ENCODE results near the gene EFEMP2.

The EFEMP2 gene

GRCh38 chr11:65884716-65885092 lies 12.1 kb upstream of the EFEMP2 start:
- DNase-seq = peak; percentile 81

GRCh38 chr11:65883786-65884715 lies 11.5 kb upstream of the EFEMP2 start:
- DNase-seq = peak; percentile 1

GRCh38 chr11:65883058-65883761 lies 10.6 kb upstream of the EFEMP2 start:
- DNase-seq = peak; percentile 1

- peak; percentile 1 for DNase-seq
Observed at GRCh38 chr11:65882120-65883057, 9.8 kb upstream of the EFEMP2 start.

- DNase-seq = no peak
Observed at GRCh38 chr11:65880844-65881421, 8.3 kb upstream of the EFEMP2 start.

- no peak for DNase-seq
Observed at GRCh38 chr11:65880027-65880426, 7.4 kb upstream of the EFEMP2 start.

- DNase-seq = no peak
Observed at GRCh38 chr11:65879617-65880016, 7.0 kb upstream of the EFEMP2 start, which contains the start of gene CTSW. TSS of gene CTSW (plus strand) at chr11:65879837. CDS start at chr11:65879855, 18 bp downstream.

GRCh38 chr11:65873318-65874156 lies 937 bp upstream of the EFEMP2 start:
- peak; percentile 95 for DNase-seq

- DNase-seq = no peak
Observed at GRCh38 chr11:65871811-65872548, 620 bp downstream of the EFEMP2 start.

GRCh38 chr11:65870706-65871681 lies 1.6 kb downstream of the EFEMP2 start:
- DNase-seq = no peak

GRCh38 chr11:65870307-65870658 lies 2.3 kb downstream of the EFEMP2 start:
- DNase-seq = no peak

- DNase-seq = no peak
Observed at GRCh38 chr11:65869643-65870306, 2.8 kb downstream of the EFEMP2 start.

- DNase-seq = no peak
Observed at GRCh38 chr11:65868907-65869306, 3.7 kb downstream of the EFEMP2 start.

- no peak for DNase-seq
Observed at GRCh38 chr11:65868076-65868667, 4.4 kb downstream of the EFEMP2 start.

GRCh38 chr11:65867284-65868071 lies 5.1 kb downstream of the EFEMP2 start:
- no peak for DNase-seq

- no peak for DNase-seq
Observed at GRCh38 chr11:65866509-65867283, 5.9 kb downstream of the EFEMP2 start.

All from stimulated activated CD4-positive, alpha-beta T cell treated with anti-CD3 and anti-CD28 coated beads, Interleukin-1b, Interleukin-23, amount 100 ng/mL, for 48 hours (primary cell).